ENCODE measurements around the gene LELP1.

LELP1 gene

GRCh38 chr1:153229076-153229829 is 26.0 kb downstream of the LELP1 start:
- DNase-seq (ENCODE audit: low read depth in 2 of 2), result peak in 1 of 2 donors; percentile 7

- no peak for DNase-seq (ENCODE audit: low read depth in 2 of 2)
These were observed 28.1 kb downstream of the LELP1 start for GRCh38 chr1:153231363-153231762.

- no peak for DNase-seq (ENCODE audit: low read depth in 2 of 2)
These were observed 28.6 kb downstream of the LELP1 start for GRCh38 chr1:153231785-153232184.

GRCh38 chr1:153232553-153232952 is 29.3 kb downstream of the LELP1 start:
- DNase-seq (ENCODE audit: low read depth in 2 of 2), result no peak

GRCh38 chr1:153233448-153233847 is 30.2 kb downstream of the LELP1 start:
- DNase-seq (ENCODE audit: low read depth in 2 of 2), result no peak

- DNase-seq (ENCODE audit: low read depth in 2 of 2), result no peak
These were observed 35.3 kb downstream of the LELP1 start for GRCh38 chr1:153238527-153238926.

GRCh38 chr1:153242160-153242559 is 38.9 kb downstream of the LELP1 start:
- no peak for DNase-seq (ENCODE audit: low read depth in 2 of 2)

- DNase-seq (ENCODE audit: low read depth in 2 of 2), result no peak
These were observed 42.2 kb downstream of the LELP1 start for GRCh38 chr1:153245466-153245865.

- no peak for DNase-seq (ENCODE audit: low read depth in 2 of 2)
These were observed 42.8 kb downstream of the LELP1 start for GRCh38 chr1:153246018-153246417.

GRCh38 chr1:153246825-153247224 is 43.6 kb downstream of the LELP1 start:
- no peak for DNase-seq (ENCODE audit: low read depth in 2 of 2)

GRCh38 chr1:153248176-153248879 is 45.1 kb downstream of the LELP1 start:
- no peak for DNase-seq (ENCODE audit: low read depth in 2 of 2)

GRCh38 chr1:153250166-153250565 is 46.9 kb downstream of the LELP1 start:
- no peak for DNase-seq (ENCODE audit: low read depth in 2 of 2)

- no peak for DNase-seq (ENCODE audit: low read depth in 2 of 2)
These were observed 47.9 kb downstream of the LELP1 start for GRCh38 chr1:153251087-153251486.

GRCh38 chr1:153251562-153251961 is 48.3 kb downstream of the LELP1 start:
- DNase-seq (ENCODE audit: low read depth in 2 of 2), result no peak

GRCh38 chr1:153251988-153252387 is 48.8 kb downstream of the LELP1 start:
- DNase-seq (ENCODE audit: low read depth in 2 of 2), result no peak

- DNase-seq (ENCODE audit: low read depth in 2 of 2), result no peak
These were observed 49.8 kb downstream of the LELP1 start for GRCh38 chr1:153253076-153253475.

- no peak for DNase-seq (ENCODE audit: low read depth in 2 of 2)
These were observed 50.5 kb downstream of the LELP1 start for GRCh38 chr1:153253693-153254092.

Measured in stimulated activated CD4-positive, alpha-beta T cell treated with anti-CD3 and anti-CD28 coated beads, Interleukin-15, amount 100 ng/mL, for 48 hours (primary cell).